GM19468 (cell line): ENCODE measurements around the gene LRFN3.
A peak's percentile ranks its signal among the peaks of the same experiment; 100 is the strongest.
"Not testable (repeated sequence)": the region's sequence is repeated elsewhere in the genome, so short reads cannot be mapped to it uniquely, and the experiment has no call there.

Experiments
- ATAC-seq: cut with Tn5 transposase; IDR thresholded peaks from one replicate; pipeline ENCODE4 v1.9.1; 2021; ENCODE audit warnings: mild to moderate bottlenecking, moderate library complexity, moderate number of reproducible peaks; ENCODE audit not compliant: unreplicated experiment; ENCODE audit errors: extremely low read depth

LRFN3 gene

DNA sequence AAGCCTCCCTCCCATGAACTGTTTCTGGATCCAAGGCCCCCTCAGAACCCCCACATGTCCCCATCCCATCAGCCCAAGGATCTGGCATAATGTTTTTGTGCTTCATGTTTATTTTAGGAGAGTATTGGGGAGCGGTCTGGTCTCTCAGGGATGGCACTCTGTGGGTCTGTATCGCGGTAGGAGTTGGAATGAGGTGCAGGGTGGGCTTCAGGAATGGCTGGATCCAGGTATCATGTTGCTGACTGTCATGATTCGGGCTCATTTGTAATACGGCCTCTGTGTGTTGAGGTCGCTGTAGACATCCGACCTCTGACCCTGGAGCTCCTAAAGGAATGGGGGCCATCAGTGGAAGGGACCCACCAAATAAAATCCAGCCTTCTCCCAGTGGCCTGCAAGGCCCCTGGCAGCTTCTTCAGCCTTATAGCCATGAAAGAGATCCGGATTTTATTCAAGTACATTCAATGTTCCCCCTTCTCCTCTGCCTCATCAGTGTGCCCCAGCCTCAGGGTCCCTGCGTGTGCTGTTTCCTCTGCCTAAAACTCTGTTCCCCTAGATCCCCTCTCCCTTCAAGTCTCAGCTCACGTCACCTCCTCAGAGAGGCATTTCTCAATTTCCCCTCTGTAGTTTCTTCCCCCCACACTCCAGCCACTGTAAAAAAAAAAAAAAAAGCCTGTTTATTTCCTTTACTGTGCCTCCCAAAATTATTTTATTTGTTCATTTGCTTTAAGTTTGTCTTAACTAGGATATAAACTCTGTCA is 31.7 kb upstream of the LRFN3 start:
- ATAC-seq, result no peak

DNA sequence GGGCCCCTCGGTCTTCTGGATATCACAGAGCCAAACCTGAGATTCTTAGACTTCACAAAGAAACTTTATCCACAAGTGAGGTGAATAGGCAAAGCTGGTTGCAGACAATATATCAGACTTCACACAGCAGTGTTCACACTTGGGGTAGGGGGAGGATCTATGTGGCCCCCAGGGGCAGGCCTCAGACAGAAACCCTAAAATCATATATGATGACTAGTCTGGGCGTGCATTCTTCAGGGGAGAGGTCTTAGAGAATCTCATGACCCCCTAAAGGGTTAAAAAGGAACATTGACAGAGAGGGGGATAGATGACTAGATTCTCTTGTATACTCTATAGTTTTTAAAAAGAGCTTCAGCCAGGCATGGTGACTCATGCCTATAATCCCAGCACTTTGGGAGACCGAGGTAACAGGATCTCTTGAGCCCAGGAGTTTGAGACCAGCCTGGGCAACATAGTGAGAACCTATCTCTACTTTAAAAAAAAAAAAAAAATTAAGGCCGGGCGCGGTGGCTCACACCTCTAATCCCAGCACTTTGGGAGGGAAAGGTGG is 30.9 kb upstream of the LRFN3 start:
- no peak for ATAC-seq

DNA sequence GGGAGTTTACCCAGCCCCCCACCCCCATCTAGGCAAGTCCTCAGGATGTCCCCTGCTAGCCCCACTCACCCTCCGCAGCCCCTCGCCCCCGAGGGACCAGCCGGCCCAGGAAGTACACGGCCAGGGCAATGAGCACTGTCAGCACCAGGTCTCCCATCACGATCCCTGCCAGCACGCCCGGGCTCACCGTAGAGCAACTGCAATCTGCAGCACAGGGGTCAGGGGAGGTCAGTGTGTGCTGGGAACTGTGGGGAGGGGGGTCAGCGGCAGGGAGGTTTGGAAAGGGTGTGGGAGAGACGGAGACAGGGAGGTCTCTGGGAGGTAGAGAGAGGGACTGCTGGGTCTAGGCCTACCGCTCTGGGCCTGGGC is 28.8 kb upstream of the LRFN3 start:
- ATAC-seq, result no peak

DNA sequence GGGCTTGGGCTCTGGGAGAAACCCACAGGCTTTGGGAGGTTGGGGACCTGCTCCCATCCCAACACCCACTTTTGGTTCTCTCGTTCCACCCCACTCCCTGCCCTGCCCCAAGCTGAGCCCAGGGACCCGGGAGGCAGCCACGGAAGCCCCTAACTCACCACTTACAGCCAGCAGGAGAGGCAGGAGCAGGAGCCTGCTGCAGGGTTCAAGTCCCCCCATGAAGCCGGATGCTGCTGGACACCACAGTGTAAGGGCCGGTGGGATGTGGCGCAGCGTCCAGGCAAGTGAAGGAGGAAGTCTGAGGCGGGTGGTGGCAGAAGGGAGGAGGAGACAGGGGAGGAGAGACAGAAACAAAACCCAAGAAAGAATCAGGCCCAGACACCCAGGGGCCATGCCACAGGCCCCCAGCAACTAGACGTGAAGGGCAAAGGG is 28.1 kb upstream of the LRFN3 start, which contains the start of gene TYROBP:
Gene TYROBP (minus strand): TSS at position 286 of the 432 bp plus-strand sequence. CDS start 67 bp downstream, at position 219.
- ATAC-seq, result no peak

DNA sequence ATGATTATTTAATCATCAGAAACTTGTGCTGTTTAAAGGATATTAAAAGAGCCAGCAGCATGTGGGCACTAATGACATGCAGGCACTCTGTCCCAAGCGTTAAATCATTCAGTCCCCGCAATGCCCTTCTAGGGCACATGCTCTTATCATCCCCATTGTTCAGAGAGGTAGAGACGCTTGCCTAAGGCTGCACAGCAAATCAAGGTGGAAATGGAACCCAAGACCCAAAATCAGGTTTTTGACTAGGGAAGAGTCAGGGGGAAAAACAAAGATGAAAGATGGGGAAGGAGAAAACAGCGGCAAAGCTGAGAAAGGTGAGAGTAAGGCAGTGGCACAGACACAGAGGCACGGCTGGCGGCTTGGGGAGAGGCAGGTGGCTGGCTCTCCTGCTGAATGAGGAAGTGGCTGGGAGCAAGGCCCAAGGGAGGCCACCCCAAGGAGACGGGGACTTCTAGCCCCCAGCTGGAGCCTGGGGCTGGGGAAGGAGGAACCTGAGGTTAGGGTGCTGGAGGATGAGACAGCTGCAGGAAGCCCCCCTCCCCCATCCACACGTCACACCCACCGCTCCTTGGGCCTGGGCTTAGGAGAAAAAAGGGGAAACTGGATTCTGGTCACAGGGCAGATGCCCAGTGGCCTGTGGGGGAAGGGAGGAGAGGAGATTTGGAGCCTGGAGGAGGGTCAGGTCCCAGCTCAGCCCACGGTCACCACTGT is 27.0 kb upstream of the LRFN3 start:
- ATAC-seq, result no peak

DNA sequence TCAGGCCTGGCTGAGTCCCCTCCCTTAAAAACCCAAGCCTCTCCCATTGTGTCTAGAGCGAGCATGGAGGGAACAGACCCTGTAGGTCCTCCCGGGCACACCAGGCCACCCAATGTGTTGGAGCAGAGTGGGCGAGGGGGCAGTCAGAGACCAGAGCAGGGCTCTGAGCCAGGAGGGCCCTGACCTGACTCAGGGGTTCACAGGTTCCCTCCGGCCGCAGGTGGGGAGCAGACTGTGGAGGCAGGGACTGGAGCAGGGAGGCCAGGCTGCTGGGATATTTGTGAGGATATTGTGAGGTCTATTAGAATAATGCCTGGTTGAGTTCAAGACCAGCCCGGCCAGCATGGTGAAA is 26.5 kb upstream of the LRFN3 start:
- no peak for ATAC-seq

DNA sequence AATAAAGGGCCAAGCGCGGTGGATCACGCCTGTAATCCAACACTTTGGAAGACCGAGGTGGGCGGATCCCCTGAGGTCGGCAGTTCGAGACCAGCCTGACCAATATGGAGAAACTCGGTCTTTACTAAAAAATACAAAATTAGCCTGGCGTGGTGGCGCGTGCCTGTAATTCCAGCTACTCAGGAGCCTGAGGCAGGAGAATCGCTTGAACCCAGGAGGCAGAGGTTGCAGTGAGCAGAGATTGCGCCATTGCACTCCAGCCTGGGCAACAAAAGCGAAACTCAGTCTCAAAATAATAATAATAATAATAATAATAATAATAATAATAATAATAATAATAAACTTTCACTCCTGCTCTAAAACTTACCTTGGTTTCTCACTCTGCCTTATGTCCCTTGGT is 25.8 kb upstream of the LRFN3 start:
- not testable (repeated sequence) for ATAC-seq

DNA sequence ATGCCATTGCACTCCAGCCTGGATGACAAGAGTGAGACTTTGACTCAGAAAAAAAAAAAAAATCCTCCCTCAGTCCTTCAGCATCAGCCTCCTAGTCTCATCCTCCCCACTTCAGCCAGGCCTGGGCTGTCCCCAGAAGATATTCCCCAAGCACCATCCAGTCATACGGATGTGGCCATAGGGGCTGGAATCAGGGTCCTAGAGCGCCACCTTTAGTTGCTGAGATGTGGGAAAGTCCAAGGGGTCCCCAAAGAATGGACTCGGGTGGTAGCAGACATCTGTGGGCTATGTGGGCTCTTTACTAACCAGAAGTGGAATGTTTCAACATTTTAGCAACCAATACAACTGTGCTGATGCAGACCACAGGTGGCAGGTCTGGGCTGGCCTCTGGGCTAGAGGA is 25.0 kb upstream of the LRFN3 start:
- ATAC-seq, result no peak

DNA sequence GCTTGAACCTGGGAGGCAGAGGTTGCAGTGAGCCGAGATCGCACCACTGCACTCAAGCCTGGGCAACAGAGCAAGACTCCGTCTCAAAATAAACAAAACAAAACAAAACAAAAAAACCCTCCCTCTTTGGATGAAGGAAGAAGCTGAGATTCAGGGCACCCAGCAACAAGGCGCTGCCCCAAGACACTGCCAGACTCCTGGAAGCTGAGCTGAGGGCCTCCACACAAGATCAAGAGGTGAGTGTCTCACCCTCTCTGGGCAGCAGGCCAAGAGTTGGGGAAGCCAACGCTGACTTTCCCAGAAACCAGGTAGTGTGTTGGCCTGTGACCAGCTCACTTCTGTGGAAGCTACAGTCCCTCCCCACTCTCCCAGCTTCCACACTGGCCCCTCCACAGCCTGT is 24.4 kb upstream of the LRFN3 start:
- ATAC-seq, result no peak

DNA sequence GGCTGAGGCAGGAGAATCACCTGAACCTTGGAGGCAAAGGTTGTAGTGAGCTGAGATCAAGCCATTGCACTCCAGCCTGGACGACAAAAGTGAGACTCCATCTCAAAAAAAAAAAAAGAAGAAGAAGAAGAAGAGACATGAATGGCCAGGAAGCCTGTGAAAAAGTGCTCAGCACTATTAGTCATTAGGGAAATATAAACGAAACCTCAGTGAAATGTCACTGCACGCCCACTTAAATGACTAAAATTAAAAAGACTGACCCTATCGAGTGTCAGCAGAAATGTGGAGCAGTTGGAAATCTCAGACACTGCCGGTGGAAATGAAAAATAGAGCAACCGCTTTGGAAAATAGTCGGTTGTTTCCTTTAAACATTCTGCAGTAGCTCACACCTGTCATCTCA is 22.6 kb upstream of the LRFN3 start:
- ATAC-seq, result no peak

DNA sequence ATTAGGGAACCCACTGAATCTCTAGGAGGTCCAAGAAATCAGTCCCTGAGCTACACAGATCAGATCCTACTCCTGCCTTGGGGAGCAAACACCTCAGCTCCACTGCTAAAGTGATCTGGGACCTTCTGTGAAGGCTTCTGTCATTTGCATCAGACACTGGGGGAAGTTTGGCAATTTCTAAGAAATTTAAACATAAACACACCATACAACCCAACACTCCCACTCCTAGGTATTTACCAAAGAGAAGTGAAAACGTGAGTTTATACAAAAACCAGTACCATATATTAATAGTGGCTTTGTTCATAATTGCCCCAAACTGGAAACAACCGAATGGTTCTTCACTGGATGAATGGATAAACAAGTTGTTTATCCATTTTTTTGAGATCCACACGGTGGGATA is 20.7 kb upstream of the LRFN3 start:
- ATAC-seq, result no peak

DNA sequence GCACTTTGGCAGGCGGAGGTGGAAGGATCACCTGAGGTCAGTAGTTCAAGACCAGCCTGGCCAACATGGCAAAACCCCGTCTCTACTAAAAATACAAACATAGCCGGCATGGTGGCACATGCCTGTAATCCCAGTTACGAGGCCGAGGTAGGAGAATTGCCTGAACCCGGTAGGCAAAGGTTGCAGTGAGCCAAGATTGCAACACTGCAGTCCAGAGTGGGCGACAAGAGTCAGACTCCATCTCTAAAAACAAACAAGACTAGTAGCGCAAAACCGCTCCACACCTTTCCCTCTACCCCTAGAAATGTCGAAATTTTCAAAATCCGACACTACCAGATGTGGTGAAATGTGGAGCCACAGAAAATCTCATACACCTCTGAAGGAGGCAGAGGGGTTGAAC is 16.9 kb upstream of the LRFN3 start:
- no peak for ATAC-seq

DNA sequence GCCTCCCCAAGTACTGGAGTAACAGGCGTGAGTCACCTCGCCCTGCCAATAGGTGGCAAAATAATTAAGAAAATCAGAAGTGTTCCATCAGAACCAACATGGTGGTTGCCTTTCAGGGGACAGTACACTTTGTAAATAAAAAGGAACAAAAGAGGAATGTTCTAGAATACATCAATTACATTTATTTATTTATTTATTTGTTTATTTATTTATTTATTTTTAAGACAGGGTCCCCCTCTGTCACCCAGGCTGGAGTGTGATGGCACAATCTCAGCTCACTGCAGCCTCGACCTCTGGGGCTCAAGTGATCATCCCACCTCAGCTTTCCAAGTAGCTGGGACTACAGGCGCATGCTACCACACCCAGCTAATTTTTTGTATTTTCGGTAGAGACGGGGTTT is 15.2 kb upstream of the LRFN3 start:
- ATAC-seq, result no peak

DNA sequence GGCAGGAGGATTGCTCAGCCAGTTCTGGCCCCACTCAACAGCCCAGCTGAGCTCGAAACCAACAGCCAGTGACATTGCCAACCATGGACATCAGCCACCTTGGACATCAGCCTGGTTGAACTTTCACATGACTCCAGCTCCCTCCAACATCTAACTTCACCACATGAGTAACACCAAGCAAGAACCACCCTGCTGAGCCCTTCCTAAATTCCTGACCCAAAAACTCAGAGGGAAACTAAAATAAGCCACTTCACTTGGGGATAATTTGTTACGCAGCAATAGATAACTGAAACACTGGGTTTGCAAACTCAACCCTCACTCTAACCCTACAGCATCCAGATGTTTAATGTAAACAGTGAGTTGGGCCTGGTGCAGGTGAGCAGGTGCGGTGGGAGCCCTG is 10.7 kb upstream of the LRFN3 start:
- no peak for ATAC-seq

DNA sequence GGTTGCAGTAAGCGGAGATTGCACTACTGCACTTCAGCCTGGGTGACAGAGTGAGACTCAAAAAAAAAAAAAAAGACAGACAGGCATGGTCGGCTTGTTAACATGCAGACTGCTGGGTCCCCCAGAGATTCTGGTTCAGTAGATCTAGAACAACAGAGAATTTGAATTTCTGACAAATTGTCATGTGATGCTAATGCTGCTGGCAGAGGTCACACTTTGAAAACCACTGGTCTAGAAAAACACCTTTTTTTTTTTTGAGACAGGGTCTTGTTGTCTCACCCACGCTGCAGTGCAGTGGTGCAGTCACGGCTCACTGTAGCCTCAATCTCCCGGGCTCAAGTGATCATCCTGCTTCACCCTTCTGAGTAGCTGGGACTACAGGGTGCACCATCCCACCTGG is 7.7 kb upstream of the LRFN3 start:
- ATAC-seq, result no peak

DNA sequence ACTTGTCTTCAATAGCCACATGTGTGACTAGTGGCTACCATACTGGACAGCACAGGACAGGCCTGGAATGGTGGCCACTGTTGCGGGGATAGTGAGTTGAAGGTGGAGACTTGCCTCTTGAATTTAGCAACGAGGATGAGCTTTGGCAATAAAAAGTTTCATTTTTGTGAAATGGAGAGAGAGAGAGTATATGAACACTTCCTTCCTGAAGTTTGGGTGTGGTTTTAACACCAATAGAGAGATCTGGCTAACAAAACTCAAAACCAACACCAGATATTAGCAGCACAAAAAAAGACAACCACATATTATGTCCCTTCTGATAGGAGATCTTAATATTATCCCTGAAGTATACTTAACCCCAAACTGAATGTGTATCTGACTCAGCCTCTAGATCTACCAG is 6.3 kb upstream of the LRFN3 start:
- ATAC-seq, result no peak

DNA sequence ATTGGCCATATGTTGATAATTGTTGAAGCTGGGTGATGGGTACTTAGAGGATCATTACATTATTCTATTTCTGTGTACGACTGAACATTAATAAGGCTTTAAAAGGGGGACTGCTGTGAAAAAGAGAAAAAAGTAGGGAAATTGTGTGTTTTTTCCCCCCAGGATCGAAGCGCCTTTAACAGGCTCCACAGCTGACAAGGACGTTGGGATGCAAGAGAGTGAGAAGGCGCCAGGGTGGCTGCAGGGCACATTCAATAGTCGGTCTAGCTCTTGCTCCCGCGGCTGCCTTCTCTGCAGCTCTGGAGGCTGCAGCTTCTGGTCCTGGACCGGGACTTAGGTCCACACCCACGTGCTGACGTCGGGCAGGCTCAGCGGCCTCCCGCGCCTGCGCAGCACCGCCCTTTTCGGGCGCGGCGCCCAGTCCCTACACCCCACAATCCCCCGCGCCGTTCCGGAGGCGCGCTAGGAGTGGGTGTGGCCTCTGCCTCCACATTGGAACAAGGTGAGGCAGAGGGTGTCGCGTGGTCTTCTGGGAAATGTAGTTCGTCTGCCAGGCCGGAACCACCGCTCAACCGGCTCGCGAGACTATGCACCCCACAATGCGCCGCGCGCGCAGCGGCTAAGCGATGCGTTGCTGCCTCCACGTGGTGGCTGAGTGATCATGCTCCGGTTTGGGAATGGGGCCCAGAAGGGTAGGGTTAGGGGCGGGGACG is 4.9 kb upstream of the LRFN3 start:
- ATAC-seq, result peak; percentile 86

DNA sequence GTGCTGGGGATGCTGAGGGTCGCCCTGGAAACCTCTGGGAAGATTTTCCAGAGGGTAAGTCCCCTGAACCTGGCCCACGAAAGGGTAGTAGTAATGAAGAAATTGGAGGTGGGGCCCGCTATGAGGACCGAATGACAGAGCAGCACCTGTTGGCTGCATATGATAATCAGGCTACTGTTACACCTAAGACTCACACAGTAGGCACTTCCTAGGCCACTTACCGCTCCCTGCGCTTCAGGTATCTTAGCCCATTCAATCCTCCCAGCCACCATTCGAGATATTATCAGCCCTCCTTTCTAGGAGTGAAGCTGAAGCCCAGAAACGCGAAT is 4.3 kb upstream of the LRFN3 start:
- ATAC-seq, result no peak

DNA sequence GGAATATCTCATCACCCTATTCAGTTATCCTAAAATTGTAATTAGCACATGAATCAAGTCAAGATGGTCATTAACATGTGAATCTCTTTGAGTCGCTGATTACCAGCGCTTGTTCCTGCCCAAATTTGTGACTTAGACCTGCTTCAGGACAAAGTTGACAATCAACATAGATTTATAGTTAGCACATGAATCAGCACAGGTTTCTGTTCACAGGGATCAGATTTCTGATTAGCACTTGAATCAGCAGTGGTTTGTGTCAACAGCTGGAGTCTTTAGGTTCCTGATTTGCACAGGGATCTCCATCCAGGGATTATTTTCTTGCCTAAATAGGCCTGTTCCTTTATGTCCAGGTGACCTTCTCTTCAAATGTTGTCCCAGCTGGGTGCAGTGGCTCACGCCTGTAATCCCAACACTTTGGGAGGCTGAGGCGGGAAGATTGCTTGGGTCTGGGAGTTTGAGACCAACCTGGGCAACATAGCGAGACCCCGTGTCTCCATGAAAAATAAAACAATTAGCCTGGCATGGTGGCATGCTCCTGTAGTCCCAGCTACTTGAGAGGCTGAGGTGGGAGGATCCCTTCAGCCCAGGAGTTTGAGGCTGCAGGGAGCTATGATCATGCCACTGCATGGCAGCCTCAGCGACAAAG is 3.8 kb upstream of the LRFN3 start:
- ATAC-seq, result no peak

DNA sequence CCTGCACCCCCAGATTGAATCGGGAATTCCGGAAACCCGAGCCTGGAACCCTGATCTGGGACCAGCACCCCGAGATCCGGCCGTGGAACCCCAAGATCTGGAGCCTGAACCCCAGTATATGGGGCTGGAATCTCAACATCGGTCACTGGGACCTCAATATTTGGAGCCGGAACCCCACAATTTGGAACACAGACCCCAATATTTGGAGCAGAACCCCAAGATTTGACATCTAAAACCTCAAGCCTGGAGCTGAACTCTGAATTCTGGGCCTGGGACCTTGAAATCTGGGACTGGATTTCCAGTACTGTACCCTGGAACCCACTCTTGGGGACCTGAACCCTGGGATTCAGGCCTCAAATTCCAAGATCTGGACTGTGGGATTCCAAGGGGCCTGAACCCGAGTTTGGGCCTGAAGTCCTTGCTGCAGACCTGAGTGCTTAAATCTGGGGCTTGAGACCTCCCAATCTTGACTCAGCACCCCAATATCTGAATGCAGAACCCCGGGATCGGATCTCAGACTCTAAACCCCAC is 629 bp downstream of the LRFN3 start:
- no peak for ATAC-seq
